HepG2 (cell line): ENCODE results near the gene PPCDC. TPM values are rescaled to one million over a fixed set of nuclear protein-coding genes. Genes with fewer than 3 reads are reported as not detected.

Source experiments
- ASH2L ChIP-seq: fragments of 300-600, 200-600 bp; sonication (generic); IDR thresholded peaks from 2 replicates; pipeline ENCODE4 v1.7.0; 2017; ENCODE audit warnings: low read depth, mild to moderate bottlenecking, moderate library complexity, mixed read lengths, low read length; ENCODE audit not compliant: insufficient read length
- ATF7 ChIP-seq, 2 experiments: fragments of 450-650 bp in 1 of 2; sonication (generic) in 1 of 2; formaldehyde crosslinking in 1 of 2; IDR thresholded peaks; 2 replicates each; pipeline versions ENCODE4 v1.4.0 to v1.6.1; 2016 to 2020; ENCODE audit warnings: antibody characterized with exemption in 1 of 2, mild to moderate bottlenecking in 1 of 2, missing genetic modification reagents in 1 of 2
- ELF1 ChIP-seq: sonication (generic); formaldehyde crosslinking; IDR thresholded peaks from 2 replicates; pipeline ENCODE4 v1.4.0; 2020; ENCODE audit warnings: missing genetic modification reagents
- HNRNPL ChIP-seq: fragments of 200-400 bp; formaldehyde crosslinking; IDR thresholded peaks from 2 replicates; pipeline ENCODE4 v1.6.1; 2017; ENCODE audit warnings: mild to moderate bottlenecking, low read depth, low read length
- KDM1A ChIP-seq: IDR thresholded peaks from 2 replicates; pipeline ENCODE4 v1.6.1; 2016; ENCODE audit warnings: missing compliant biosample characterization
- KLF11 ChIP-seq: IDR thresholded peaks from 2 replicates; pipeline ENCODE4 v1.6.1; 2016; ENCODE audit warnings: missing compliant biosample characterization
- MAFF ChIP-seq: IDR thresholded peaks from 2 replicates; pipeline ENCODE4 v1.6.1; 2011; ENCODE audit warnings: low read depth, low read length, improper control_type of control experiment
- MXD4 ChIP-seq: IDR thresholded peaks from 2 replicates; pipeline ENCODE4 v1.6.1; 2016; ENCODE audit warnings: mild to moderate bottlenecking, missing biosample characterization, missing genetic modification reagents
- NR2F6 ChIP-seq, 2 experiments: IDR thresholded peaks; 2 replicates each; pipeline ENCODE4 v1.6.1; 2016; ENCODE audit warnings: antibody characterized with exemption in 1 of 2, mild to moderate bottlenecking in 1 of 2
- PBX2 ChIP-seq: IDR thresholded peaks from 2 replicates; pipeline ENCODE4 v1.6.1; 2016; ENCODE audit warnings: control low read depth
- POGZ ChIP-seq: sonication (generic); formaldehyde crosslinking; IDR thresholded peaks from 2 replicates; pipeline ENCODE4 v1.4.0; 2020; ENCODE audit warnings: mild to moderate bottlenecking, missing genetic modification reagents
- SMARCC2 ChIP-seq: fragments of 450-650 bp; IDR thresholded peaks from 2 replicates; pipeline ENCODE4 v1.6.1; 2017; ENCODE audit warnings: antibody characterized with exemption, mild to moderate bottlenecking
- XRCC5 ChIP-seq: fragments of 200-400 bp; formaldehyde crosslinking; optimal IDR thresholded peaks from 2 replicates; pipeline ENCODE3; 2017; ENCODE audit warnings: mild to moderate bottlenecking, low read length
- ZBTB39 ChIP-seq: sonication (generic); formaldehyde crosslinking; IDR thresholded peaks from 2 replicates; pipeline ENCODE4 v1.5.0; 2020; ENCODE audit warnings: missing genetic modification reagents
- ZNF234 ChIP-seq: sonication (generic); formaldehyde crosslinking; conservative IDR thresholded peaks from 2 replicates; pipeline ENCODE4 v1.5.1; 2020; ENCODE audit warnings: mild to moderate bottlenecking, missing genetic modification reagents
- ZNF3 ChIP-seq: IDR thresholded peaks from 2 replicates; pipeline ENCODE4 v1.7.0; 2017; ENCODE audit warnings: inconsistent platforms
- ZNF430 ChIP-seq: sonication (generic); formaldehyde crosslinking; IDR thresholded peaks from 2 replicates; pipeline ENCODE4 v1.9.0; 2021; ENCODE audit warnings: mild to moderate bottlenecking, missing genetic modification reagents
- ZSCAN5A ChIP-seq: sonication (generic); formaldehyde crosslinking; IDR thresholded peaks from 2 replicates; pipeline ENCODE4 v1.8.0; 2022; ENCODE audit warnings: mild to moderate bottlenecking, missing genetic modification reagents, borderline replicate concordance
- polyA plus RNA-seq, 8 experiments: library from polyadenylated mRNA; depleted of rRNA in 3 of 8; stranded (reverse) in 7 of 8; unstranded in 1 of 8; fragments of >200 nt; fragmentation: Illumina TruSeq in 4 of 8; extraction: Trizol in 4 of 8; gene quantifications; 2 replicates each; pipeline versions ENCODE4 v1.2.1 to v1.2.3, GENCODE V29; 2011 to 2016; ENCODE audit warnings: low read depth in 4 of 8, missing spikeins in 1 of 8, mixed read lengths in 1 of 8; ENCODE audit not compliant: insufficient read depth in 1 of 8
- total RNA-seq, 5 experiments: library from RNA; depleted of rRNA; stranded (reverse); fragments of >200 nt; fragmentation: Illumina TruSeq; extraction: Trizol; gene quantifications; 2 replicates each; pipeline ENCODE4 v1.2.3, GENCODE V29; 2016; ENCODE audit warnings: low read depth in 1 of 5
- TF ChIP-seq, protein P1 (sequence below): IDR thresholded peaks from 2 replicates; pipeline ENCODE4 v1.6.1; 2016; ENCODE audit warnings: missing genetic modification reagents, missing compliant biosample characterization
- TF ChIP-seq, protein P2 (sequence below): sonication (generic); formaldehyde crosslinking; IDR thresholded peaks from 2 replicates; pipeline ENCODE4 v1.4.0; 2020; ENCODE audit warnings: missing genetic modification reagents, low read depth, mild to moderate bottlenecking, borderline replicate concordance
- TF ChIP-seq, protein P3 (sequence below): sonication (generic); formaldehyde crosslinking; IDR thresholded peaks from 2 replicates; pipeline ENCODE4 v1.4.0; 2020; ENCODE audit warnings: mild to moderate bottlenecking, missing genetic modification reagents

The PPCDC gene
- total and polyA plus RNA-seq, 2 of the 13 experiments (the other 11 are each of a cell fraction or from before 2014, with no cell fraction given), result 12.3 to 12.8 TPM

DNA sequence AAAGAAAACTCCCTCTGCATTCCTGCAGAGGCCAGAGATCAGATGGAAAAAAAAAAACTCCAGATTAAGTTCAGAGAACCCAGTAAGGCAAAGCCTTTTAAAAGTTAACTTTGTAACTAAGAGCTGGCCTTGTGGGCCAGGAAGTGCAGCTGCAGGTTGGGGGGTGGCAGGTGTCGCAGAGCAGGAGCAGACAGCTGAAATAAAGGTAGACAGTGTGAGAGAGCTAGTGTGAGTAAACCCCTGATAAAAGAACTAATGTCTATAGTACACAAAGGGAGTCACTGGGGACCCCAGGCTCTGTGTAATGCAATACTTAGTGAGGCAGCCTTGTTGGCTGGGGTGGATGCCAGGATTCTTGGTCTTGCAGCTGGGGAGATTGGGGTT is 42.1 kb downstream of the PPCDC start (continued):
- TF ChIP-seq SMARCC2 (no peak), ATF7 (IDR thresholded peaks at IDR 0.05) (no peak), ATF7 (CRISPR knock-in tag; IDR thresholded peaks at IDR 0.05) (no peak), PBX2 (no peak), ASH2L (peak; percentile 22), ZBTB39 (no peak), MAFF (no peak), KLF11 (CRISPR knock-in tag) (no peak), ELF1 (CRISPR knock-in tag) (peak; percentile 72), ZNF234 (CRISPR knock-in tag) (no peak), XRCC5 (no peak), NR2F6 (IDR thresholded peaks at IDR 0.05) (no peak; the same call in 1 of the 2 replicates), NR2F6 (CRISPR knock-in tag; IDR thresholded peaks at IDR 0.05) (no peak; the same call in 1 of the 2 replicates), MXD4 (CRISPR knock-in tag) (no peak), ZNF3 (no peak), KDM1A (CRISPR knock-in tag) (no peak), POGZ (CRISPR knock-in tag) (no peak), HNRNPL (no peak), ZSCAN5A (no peak), ZNF430 (CRISPR knock-in tag) (no peak)
- TF ChIP-seq, protein P1, sequence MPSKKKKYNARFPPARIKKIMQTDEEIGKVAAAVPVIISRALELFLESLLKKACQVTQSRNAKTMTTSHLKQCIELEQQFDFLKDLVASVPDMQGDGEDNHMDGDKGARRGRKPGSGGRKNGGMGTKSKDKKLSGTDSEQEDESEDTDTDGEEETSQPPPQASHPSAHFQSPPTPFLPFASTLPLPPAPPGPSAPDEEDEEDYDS (CRISPR knock-in tag), result 0 out of 2 replicates have a peak, but pooled peaks have one; percentile 49
- TF ChIP-seq, protein P2, sequence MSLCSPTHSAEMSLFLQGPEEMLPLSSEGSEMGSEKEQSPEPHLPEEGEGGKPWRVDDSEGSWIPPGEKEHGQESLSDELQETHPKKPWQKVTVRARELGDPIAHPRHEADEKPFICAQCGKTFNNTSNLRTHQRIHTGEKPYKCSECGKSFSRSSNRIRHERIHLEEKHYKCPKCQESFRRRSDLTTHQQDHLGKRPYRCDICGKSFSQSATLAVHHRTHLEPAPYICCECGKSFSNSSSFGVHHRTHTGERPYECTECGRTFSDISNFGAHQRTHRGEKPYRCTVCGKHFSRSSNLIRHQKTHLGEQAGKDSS (CRISPR knock-in tag), result no peak
- TF ChIP-seq, protein P3, sequence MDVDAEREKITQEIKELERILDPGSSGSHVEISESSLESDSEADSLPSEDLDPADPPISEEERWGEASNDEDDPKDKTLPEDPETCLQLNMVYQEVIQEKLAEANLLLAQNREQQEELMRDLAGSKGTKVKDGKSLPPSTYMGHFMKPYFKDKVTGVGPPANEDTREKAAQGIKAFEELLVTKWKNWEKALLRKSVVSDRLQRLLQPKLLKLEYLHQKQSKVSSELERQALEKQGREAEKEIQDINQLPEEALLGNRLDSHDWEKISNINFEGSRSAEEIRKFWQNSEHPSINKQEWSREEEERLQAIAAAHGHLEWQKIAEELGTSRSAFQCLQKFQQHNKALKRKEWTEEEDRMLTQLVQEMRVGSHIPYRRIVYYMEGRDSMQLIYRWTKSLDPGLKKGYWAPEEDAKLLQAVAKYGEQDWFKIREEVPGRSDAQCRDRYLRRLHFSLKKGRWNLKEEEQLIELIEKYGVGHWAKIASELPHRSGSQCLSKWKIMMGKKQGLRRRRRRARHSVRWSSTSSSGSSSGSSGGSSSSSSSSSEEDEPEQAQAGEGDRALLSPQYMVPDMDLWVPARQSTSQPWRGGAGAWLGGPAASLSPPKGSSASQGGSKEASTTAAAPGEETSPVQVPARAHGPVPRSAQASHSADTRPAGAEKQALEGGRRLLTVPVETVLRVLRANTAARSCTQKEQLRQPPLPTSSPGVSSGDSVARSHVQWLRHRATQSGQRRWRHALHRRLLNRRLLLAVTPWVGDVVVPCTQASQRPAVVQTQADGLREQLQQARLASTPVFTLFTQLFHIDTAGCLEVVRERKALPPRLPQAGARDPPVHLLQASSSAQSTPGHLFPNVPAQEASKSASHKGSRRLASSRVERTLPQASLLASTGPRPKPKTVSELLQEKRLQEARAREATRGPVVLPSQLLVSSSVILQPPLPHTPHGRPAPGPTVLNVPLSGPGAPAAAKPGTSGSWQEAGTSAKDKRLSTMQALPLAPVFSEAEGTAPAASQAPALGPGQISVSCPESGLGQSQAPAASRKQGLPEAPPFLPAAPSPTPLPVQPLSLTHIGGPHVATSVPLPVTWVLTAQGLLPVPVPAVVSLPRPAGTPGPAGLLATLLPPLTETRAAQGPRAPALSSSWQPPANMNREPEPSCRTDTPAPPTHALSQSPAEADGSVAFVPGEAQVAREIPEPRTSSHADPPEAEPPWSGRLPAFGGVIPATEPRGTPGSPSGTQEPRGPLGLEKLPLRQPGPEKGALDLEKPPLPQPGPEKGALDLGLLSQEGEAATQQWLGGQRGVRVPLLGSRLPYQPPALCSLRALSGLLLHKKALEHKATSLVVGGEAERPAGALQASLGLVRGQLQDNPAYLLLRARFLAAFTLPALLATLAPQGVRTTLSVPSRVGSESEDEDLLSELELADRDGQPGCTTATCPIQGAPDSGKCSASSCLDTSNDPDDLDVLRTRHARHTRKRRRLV (CRISPR knock-in tag), result no peak
